K562 (cell line): ENCODE measurements around the gene GAB2. TPM values are rescaled to one million over a fixed set of nuclear protein-coding genes. Genes with fewer than 3 reads are reported as not detected.
A peak's percentile ranks its signal among the peaks of the same experiment; 100 is the strongest.

ENCODE experiments used
- ARHGAP35 ChIP-seq: fragments of 450-650 bp; IDR thresholded peaks from 2 replicates; pipeline ENCODE4 v1.6.1; 2018; ENCODE audit not compliant: partially characterized antibody
- BACH1 ChIP-seq: fragments of 200-800 bp; sonication (Bioruptor generic); IDR thresholded peaks from 2 replicates; pipeline ENCODE4 v1.6.1; 2016; ENCODE audit warnings: missing genetic modification characterization, missing compliant biosample characterization
- HDAC3 ChIP-seq: fragments of 450-650 bp; IDR thresholded peaks from 2 replicates; pipeline ENCODE4 v1.6.1; 2018; ENCODE audit warnings: borderline replicate concordance, mild to moderate bottlenecking, moderate library complexity; ENCODE audit not compliant: partially characterized antibody
- IRF2 ChIP-seq: sonication (generic); formaldehyde crosslinking; IDR thresholded peaks from 2 replicates; pipeline ENCODE4 v1.8.1; 2022; ENCODE audit warnings: mild to moderate bottlenecking, missing genetic modification reagents
- KLF1 ChIP-seq: fragments of 450-650 bp; IDR thresholded peaks from 2 replicates; pipeline ENCODE4 v1.6.1; 2016; ENCODE audit warnings: missing genetic modification characterization, missing compliant biosample characterization
- MXD1 ChIP-seq: fragments of 250-450 bp; sonication (Bioruptor Pico); IDR thresholded peaks from 2 replicates; pipeline ENCODE4 v1.8.0; 2021; ENCODE audit warnings: borderline replicate concordance, mild to moderate bottlenecking, moderate library complexity; ENCODE audit not compliant: poor library complexity, severe bottlenecking
- PHB2 ChIP-seq: fragments of 450-650 bp; IDR thresholded peaks from 2 replicates; pipeline ENCODE4 v1.6.1; 2017; ENCODE audit warnings: low read depth
- POLR2B ChIP-seq: fragments of 450-650 bp; IDR thresholded peaks from 2 replicates; pipeline ENCODE4 v1.6.1; 2018; ENCODE audit warnings: low read depth; ENCODE audit not compliant: partially characterized antibody
- PRMT5 ChIP-seq: sonication (generic); formaldehyde crosslinking; IDR thresholded peaks from 2 replicates; pipeline ENCODE4 v1.5.0; 2020; ENCODE audit warnings: missing genetic modification reagents
- SMAD3 ChIP-seq: fragments of 450-650 bp; formaldehyde crosslinking; conservative IDR thresholded peaks from 2 replicates; pipeline ENCODE4 v1.4.0; 2020; ENCODE audit warnings: mild to moderate bottlenecking
- TRIM24 ChIP-seq, 2 experiments: fragments of 450-650 bp; IDR thresholded peaks; 2 replicates each; pipeline ENCODE4 v1.6.1; 2016
- ZNF134 ChIP-seq: fragments of 250-450 bp; sonication (Bioruptor Pico); conservative IDR thresholded peaks from 2 replicates; pipeline ENCODE4 v1.4.0; 2020
- ZNF143 ChIP-seq: sonication (generic); formaldehyde crosslinking; IDR thresholded peaks from 2 replicates; pipeline ENCODE4 v1.9.0; 2022; ENCODE audit warnings: mild to moderate bottlenecking, missing genetic modification reagents
- ZNF212 ChIP-seq: fragments of 450-650 bp; formaldehyde crosslinking; IDR thresholded peaks from 2 replicates; pipeline ENCODE4 v1.4.0; 2020; ENCODE audit warnings: mild to moderate bottlenecking
- ZNF507 ChIP-seq: conservative IDR thresholded peaks from 2 replicates; pipeline ENCODE4 v1.6.1; 2017; ENCODE audit warnings: missing genetic modification characterization, missing compliant biosample characterization
- ZNF561 ChIP-seq: fragments of 450-650 bp; formaldehyde crosslinking; conservative IDR thresholded peaks from 2 replicates; pipeline ENCODE4 v1.4.0; 2020; ENCODE audit warnings: mild to moderate bottlenecking, moderate library complexity
- ZNF655 ChIP-seq: fragments of 250-450 bp; sonication (Bioruptor Pico); IDR thresholded peaks from 2 replicates; pipeline ENCODE4 v1.5.0; 2021
- polyA plus RNA-seq, 8 experiments: library from polyadenylated mRNA; depleted of rRNA in 4 of 8; stranded (reverse) in 5 of 8; unstranded in 3 of 8; fragments of >200 nt; fragmentation: Nextera tagmentation in 2 of 8; fragmentation: Illumina TruSeq in 1 of 8; extraction: Ambion mirVana in 2 of 8; extraction: Trizol in 1 of 8; gene quantifications; 2 replicates each; pipeline versions ENCODE4 v1.2.1 to v1.2.3, GENCODE V29; 2011 to 2014; ENCODE audit warnings: inconsistent platforms in 1 of 8, missing spikeins in 1 of 8
- total RNA-seq, 7 experiments: library from RNA; depleted of rRNA in 6 of 7; stranded (reverse); fragments of >200 nt in 6 of 7; fragmentation: Illumina TruSeq in 2 of 7; extraction: Trizol in 2 of 7; gene quantifications; 2 replicates each; pipeline versions ENCODE4 v1.2.1 to v1.2.3, GENCODE V29; 2011 to 2021; ENCODE audit warnings: low replicate concordance in 1 of 7
- TF ChIP-seq, protein P1 (sequence below): fragments of 250-450 bp; sonication (Bioruptor Pico); IDR thresholded peaks from 2 replicates; pipeline ENCODE4 v1.5.0; 2022; ENCODE audit warnings: mild to moderate bottlenecking
- TF ChIP-seq, protein P2 (sequence below): fragments of 200-800 bp; sonication (Bioruptor generic); IDR thresholded peaks from 2 replicates; pipeline ENCODE4 v1.6.1; 2016; ENCODE audit warnings: missing genetic modification characterization, missing compliant biosample characterization

GAB2 gene
- total and polyA plus RNA-seq, 9 of the 15 experiments (the other 6 are each of a cell fraction or from before 2014, with no cell fraction given): 2.3 to 35.2 (median 16.1) TPM

DNA sequence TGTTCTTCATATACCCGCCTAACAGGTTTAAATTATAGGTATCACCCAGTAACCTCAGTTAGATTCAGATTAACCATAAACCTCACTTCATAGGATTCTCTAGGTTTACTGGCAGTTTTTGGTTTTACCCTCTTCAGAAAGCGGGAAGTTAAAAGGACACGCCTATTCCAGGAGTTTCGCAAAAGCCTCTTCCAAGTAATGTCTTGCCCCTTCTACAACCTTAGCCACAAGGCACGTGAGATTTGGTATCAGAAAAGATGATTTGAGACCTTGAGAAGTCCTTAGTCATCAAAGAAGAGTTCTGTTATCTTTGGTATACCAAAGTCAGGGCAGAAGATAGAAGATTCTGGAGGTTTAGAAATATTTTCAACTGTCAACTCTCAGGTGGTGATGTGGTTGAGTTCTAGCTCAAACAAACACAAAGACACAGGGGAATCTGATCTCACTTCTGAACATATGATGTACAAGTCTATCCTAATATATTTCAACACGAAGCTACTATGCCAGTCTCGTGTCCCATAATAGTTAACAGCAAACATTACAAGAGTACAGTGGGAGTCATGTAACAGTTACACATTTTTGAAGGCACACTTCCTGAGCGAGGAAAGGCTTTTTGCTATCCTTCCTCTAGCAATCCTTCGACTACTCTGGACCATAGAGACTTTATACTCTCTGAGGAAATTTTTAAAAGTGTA lies 125.4 kb downstream of the GAB2 start (continued):
- no peak for TF ChIP-seq ZNF212 (CRISPR knock-in tag)
- peak; percentile 79 to 89 for TF ChIP-seq TRIM24 (IDR thresholded peaks at IDR 0.05)
- peak; percentile 92 for TF ChIP-seq HDAC3
- TF ChIP-seq ZNF134 (CRISPR knock-in tag): no peak
- no peak for TF ChIP-seq ZNF143
- TF ChIP-seq ARHGAP35: no peak
- TF ChIP-seq, protein P1, sequence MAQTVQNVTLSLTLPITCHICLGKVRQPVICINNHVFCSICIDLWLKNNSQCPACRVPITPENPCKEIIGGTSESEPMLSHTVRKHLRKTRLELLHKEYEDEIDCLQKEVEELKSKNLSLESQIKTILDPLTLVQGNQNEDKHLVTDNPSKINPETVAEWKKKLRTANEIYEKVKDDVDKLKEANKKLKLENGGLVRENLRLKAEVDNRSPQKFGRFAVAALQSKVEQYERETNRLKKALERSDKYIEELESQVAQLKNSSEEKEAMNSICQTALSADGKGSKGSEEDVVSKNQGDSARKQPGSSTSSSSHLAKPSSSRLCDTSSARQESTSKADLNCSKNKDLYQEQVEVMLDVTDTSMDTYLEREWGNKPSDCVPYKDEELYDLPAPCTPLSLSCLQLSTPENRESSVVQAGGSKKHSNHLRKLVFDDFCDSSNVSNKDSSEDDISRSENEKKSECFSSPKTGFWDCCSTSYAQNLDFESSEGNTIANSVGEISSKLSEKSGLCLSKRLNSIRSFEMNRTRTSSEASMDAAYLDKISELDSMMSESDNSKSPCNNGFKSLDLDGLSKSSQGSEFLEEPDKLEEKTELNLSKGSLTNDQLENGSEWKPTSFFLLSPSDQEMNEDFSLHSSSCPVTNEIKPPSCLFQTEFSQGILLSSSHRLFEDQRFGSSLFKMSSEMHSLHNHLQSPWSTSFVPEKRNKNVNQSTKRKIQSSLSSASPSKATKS (CRISPR knock-in tag): no peak
- no peak for TF ChIP-seq KLF1 (tag)
- no peak for TF ChIP-seq POLR2B
- no peak for TF ChIP-seq PRMT5
- TF ChIP-seq, protein P2, sequence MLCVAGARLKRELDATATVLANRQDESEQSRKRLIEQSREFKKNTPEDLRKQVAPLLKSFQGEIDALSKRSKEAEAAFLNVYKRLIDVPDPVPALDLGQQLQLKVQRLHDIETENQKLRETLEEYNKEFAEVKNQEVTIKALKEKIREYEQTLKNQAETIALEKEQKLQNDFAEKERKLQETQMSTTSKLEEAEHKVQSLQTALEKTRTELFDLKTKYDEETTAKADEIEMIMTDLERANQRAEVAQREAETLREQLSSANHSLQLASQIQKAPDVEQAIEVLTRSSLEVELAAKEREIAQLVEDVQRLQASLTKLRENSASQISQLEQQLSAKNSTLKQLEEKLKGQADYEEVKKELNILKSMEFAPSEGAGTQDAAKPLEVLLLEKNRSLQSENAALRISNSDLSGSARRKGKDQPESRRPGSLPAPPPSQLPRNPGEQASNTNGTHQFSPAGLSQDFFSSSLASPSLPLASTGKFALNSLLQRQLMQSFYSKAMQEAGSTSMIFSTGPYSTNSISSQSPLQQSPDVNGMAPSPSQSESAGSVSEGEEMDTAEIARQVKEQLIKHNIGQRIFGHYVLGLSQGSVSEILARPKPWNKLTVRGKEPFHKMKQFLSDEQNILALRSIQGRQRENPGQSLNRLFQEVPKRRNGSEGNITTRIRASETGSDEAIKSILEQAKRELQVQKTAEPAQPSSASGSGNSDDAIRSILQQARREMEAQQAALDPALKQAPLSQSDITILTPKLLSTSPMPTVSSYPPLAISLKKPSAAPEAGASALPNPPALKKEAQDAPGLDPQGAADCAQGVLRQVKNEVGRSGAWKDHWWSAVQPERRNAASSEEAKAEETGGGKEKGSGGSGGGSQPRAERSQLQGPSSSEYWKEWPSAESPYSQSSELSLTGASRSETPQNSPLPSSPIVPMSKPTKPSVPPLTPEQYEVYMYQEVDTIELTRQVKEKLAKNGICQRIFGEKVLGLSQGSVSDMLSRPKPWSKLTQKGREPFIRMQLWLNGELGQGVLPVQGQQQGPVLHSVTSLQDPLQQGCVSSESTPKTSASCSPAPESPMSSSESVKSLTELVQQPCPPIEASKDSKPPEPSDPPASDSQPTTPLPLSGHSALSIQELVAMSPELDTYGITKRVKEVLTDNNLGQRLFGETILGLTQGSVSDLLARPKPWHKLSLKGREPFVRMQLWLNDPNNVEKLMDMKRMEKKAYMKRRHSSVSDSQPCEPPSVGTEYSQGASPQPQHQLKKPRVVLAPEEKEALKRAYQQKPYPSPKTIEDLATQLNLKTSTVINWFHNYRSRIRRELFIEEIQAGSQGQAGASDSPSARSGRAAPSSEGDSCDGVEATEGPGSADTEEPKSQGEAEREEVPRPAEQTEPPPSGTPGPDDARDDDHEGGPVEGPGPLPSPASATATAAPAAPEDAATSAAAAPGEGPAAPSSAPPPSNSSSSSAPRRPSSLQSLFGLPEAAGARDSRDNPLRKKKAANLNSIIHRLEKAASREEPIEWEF: peak; percentile 32; the same call in 1 of the 2 replicates
- TF ChIP-seq ZNF655 (CRISPR knock-in tag): no peak
- TF ChIP-seq MXD1 (CRISPR knock-in tag): no peak
- TF ChIP-seq SMAD3 (CRISPR knock-in tag): no peak; the same call in none of the 2 replicates
- TF ChIP-seq IRF2: no peak
- TF ChIP-seq ZNF507: no peak
- TF ChIP-seq PHB2: no peak
- TF ChIP-seq ZNF561 (CRISPR knock-in tag): 0 out of 2 replicates have a peak, but pooled peaks have one; percentile 28
- TF ChIP-seq BACH1: peak; percentile 92
